HUES48 (cell line): Measurements from ENCODE around the gene SIX4.

Experiments
- H3K27ac ChIP-seq: one replicate; pipeline ENCODE4 v1.7.0; 2013; ENCODE audit warnings: low read depth, low read length, inconsistent platforms
- H3K27me3 ChIP-seq: 2 replicates; pipeline ENCODE4 v1.6.1; 2013; ENCODE audit warnings: mild to moderate bottlenecking, low read length; ENCODE audit not compliant: control insufficient read depth, insufficient read depth
- H3K36me3 ChIP-seq: 2 replicates; pipeline ENCODE4 v1.6.1; 2013; ENCODE audit warnings: low read length; ENCODE audit not compliant: control insufficient read depth, insufficient read depth
- H3K4me1 ChIP-seq: 2 replicates; pipeline ENCODE4 v1.6.1; 2013; ENCODE audit warnings: mild to moderate bottlenecking, low read length; ENCODE audit not compliant: control insufficient read depth, insufficient read depth
- H3K4me3 ChIP-seq: 2 replicates; pipeline ENCODE4 v1.5.1; 2013; ENCODE audit warnings: mild to moderate bottlenecking, low read depth, low read length
- H3K9ac ChIP-seq: 2 replicates; pipeline ENCODE4 v1.6.1; 2013; ENCODE audit warnings: mild to moderate bottlenecking, low read depth, low read length, moderate library complexity
- H3K9me3 ChIP-seq: 2 replicates; pipeline ENCODE4 v1.6.1; 2013; ENCODE audit warnings: low read length; ENCODE audit not compliant: control insufficient read depth, insufficient read depth

Gene SIX4

GRCh38 chr14:60723907-60724618 lies at the start of gene SIX4:
SIX4 (minus strand) TSS chr14:60724351; CDS start chr14:60724074, 277 bp downstream.
- Histone ChIP-seq H3K27ac (peak within 1 kb of the TSS; percentile 89), H3K9ac (peak within 1 kb of the TSS; percentile 86), H3K4me3 (peak within 1 kb of the TSS; percentile 81), H3K27me3 (no peaks in the 10 kb centered on the region), H3K4me1 (peaks cover 20% of the 10 kb centered on the region), H3K36me3 (peaks cover 14% of the 10 kb centered on the region), H3K9me3 (no peaks in the 10 kb centered on the region)

- no peaks in the 10 kb centered on the region for H3K36me3 ChIP-seq
- H3K27ac ChIP-seq: no peak overlapping the region
- peaks cover 6% of the 10 kb centered on the region; the same call in 1 of the 2 replicates for H3K4me1 ChIP-seq
- H3K27me3 ChIP-seq: no peaks in the 10 kb centered on the region
- no peak overlapping the region for H3K9ac ChIP-seq
- H3K9me3 ChIP-seq: no peaks in the 10 kb centered on the region
- no peak overlapping the region for H3K4me3 ChIP-seq
Measured at GRCh38 chr14:60773558-60773957, 49.4 kb upstream of the SIX4 start.

- Histone ChIP-seq H3K36me3 (no peaks in the 10 kb centered on the region), H3K4me1 (peaks cover 6% of the 10 kb centered on the region; the same call in 1 of the 2 replicates), H3K9ac (no peak overlapping the region)
Measured at GRCh38 chr14:60771117-60771516, 47.0 kb upstream of the SIX4 start.

GRCh38 chr14:60768602-60769001 lies 44.5 kb upstream of the SIX4 start:
- Histone ChIP-seq H3K9ac (no peak overlapping the region), H3K36me3 (no peaks in the 10 kb centered on the region), H3K27me3 (no peaks in the 10 kb centered on the region), H3K27ac (no peak overlapping the region), H3K4me3 (no peak overlapping the region), H3K4me1 (peaks cover 10% of the 10 kb centered on the region; the same call in 1 of the 2 replicates), H3K9me3 (no peaks in the 10 kb centered on the region)

More at GRCh38 chr14:60771117-60771516, 47.0 kb upstream of the SIX4 start:
- Histone ChIP-seq H3K27me3 (no peaks in the 10 kb centered on the region), H3K9me3 (no peaks in the 10 kb centered on the region), H3K27ac (no peak overlapping the region), H3K4me3 (no peak overlapping the region)

GRCh38 chr14:60760644-60761364 lies 36.7 kb upstream of the SIX4 start:
- Histone ChIP-seq H3K9me3 (no peaks in the 10 kb centered on the region), H3K36me3 (no peaks in the 10 kb centered on the region), H3K27me3 (no peaks in the 10 kb centered on the region), H3K4me3 (peak overlapping the region; percentile 48), H3K4me1 (peaks cover 72% of the 10 kb centered on the region), H3K27ac (peak overlapping the region; percentile 87), H3K9ac (peak overlapping the region; percentile 68)

- H3K27ac ChIP-seq: peak overlapping the region; percentile 87
- H3K9ac ChIP-seq: peak overlapping the region; percentile 68; the same call in 1 of the 2 replicates
Measured at GRCh38 chr14:60760209-60760608, 36.1 kb upstream of the SIX4 start.

GRCh38 chr14:60758885-60759284 lies 34.7 kb upstream of the SIX4 start:
- no peaks in the 10 kb centered on the region for H3K9me3 ChIP-seq
- no peaks in the 10 kb centered on the region for H3K36me3 ChIP-seq
- H3K27ac ChIP-seq: peak overlapping the region; percentile 87
- no peak overlapping the region for H3K4me3 ChIP-seq
- no peak overlapping the region for H3K9ac ChIP-seq
- peaks cover 65% of the 10 kb centered on the region for H3K4me1 ChIP-seq
- no peaks in the 10 kb centered on the region for H3K27me3 ChIP-seq

More at GRCh38 chr14:60760209-60760608, 36.1 kb upstream of the SIX4 start:
- H3K4me3 ChIP-seq: peak overlapping the region; percentile 37; the same call in 1 of the 2 replicates
- H3K4me1 ChIP-seq: peaks cover 72% of the 10 kb centered on the region
- no peaks in the 10 kb centered on the region for H3K9me3 ChIP-seq
- no peaks in the 10 kb centered on the region for H3K36me3 ChIP-seq
- no peaks in the 10 kb centered on the region for H3K27me3 ChIP-seq

GRCh38 chr14:60757567-60758002 lies 33.4 kb upstream of the SIX4 start:
- Histone ChIP-seq H3K4me1 (peaks cover 58% of the 10 kb centered on the region), H3K27me3 (no peaks in the 10 kb centered on the region), H3K27ac (no peak overlapping the region), H3K9me3 (no peaks in the 10 kb centered on the region), H3K9ac (no peak overlapping the region), H3K36me3 (no peaks in the 10 kb centered on the region), H3K4me3 (no peak overlapping the region)

GRCh38 chr14:60756847-60757246 lies 32.7 kb upstream of the SIX4 start:
- no peaks in the 10 kb centered on the region for H3K9me3 ChIP-seq
- H3K27ac ChIP-seq: no peak overlapping the region
- no peak overlapping the region for H3K4me3 ChIP-seq
- peaks cover 55% of the 10 kb centered on the region for H3K4me1 ChIP-seq
- H3K9ac ChIP-seq: no peak overlapping the region
- H3K36me3 ChIP-seq: no peaks in the 10 kb centered on the region
- no peaks in the 10 kb centered on the region for H3K27me3 ChIP-seq

- no peaks in the 10 kb centered on the region for H3K27me3 ChIP-seq
- H3K27ac ChIP-seq: no peak overlapping the region
- no peak overlapping the region for H3K4me3 ChIP-seq
- no peaks in the 10 kb centered on the region for H3K36me3 ChIP-seq
- peaks cover 22% of the 10 kb centered on the region for H3K4me1 ChIP-seq
- no peaks in the 10 kb centered on the region for H3K9me3 ChIP-seq
- H3K9ac ChIP-seq: no peak overlapping the region
Measured at GRCh38 chr14:60753264-60754119, 29.3 kb upstream of the SIX4 start.
